SK-N-SH (cell line): Measurements from ENCODE around the gene SFMBT2. TPM values are rescaled to one million over a fixed set of nuclear protein-coding genes. Genes with fewer than 3 reads are reported as not detected.

ENCODE experiments used
- CTCF ChIA-PET: fragments of 300-600, 350-600 bp; formaldehyde crosslinking; extraction: SDS; loops from one replicate; lab custom pipeline; 2021; lab: Yijun Ruan, JAX
- POLR2A ChIA-PET: fragments of 350-600 bp; sonication (Branson Sonifier 250); formaldehyde crosslinking; extraction: SDS; loops from one replicate; lab custom pipeline; 2020; ENCODE audit warnings: antibody characterized with exemption, inconsistent platforms; lab: Yijun Ruan, JAX
- DNase-seq: peaks from one replicate; pipeline ENCODE4 v3.0.0; 2012
- H2AFZ ChIP-seq: fragments of 200-600 bp; sonication (generic); 2 replicates; pipeline ENCODE4 v1.8.1; 2016; ENCODE audit warnings: antibody characterized with exemption, mild to moderate bottlenecking, low read depth
- H3F3A ChIP-seq: fragments of 200-600 bp; sonication (generic); replicated peaks from 2 replicates; pipeline ENCODE3; 2016; ENCODE audit warnings: antibody characterized with exemption, mild to moderate bottlenecking; ENCODE audit not compliant: insufficient read depth
- H3K27ac ChIP-seq, 2 experiments: fragments of 200-500 bp in 1 of 2; fragments of 200-600 bp in 1 of 2; sonication (Bioruptor generic) in 1 of 2; sonication (generic), shearing (Covaris generic) in 1 of 2; 2 replicates each; pipeline versions ENCODE4 v1.5.1 to v1.6.1; 2014 to 2016; ENCODE audit warnings: low read depth in 2 of 2, inconsistent platforms in 1 of 2, low read length in 1 of 2, mild to moderate bottlenecking in 1 of 2, mixed read lengths in 1 of 2
- H3K27me3 ChIP-seq: fragments of 200-600 bp; sonication (generic), shearing (Covaris generic); 2 replicates; pipeline ENCODE4 v1.6.1; 2016; ENCODE audit warnings: mixed run types; ENCODE audit not compliant: insufficient read depth
- H3K36me3 ChIP-seq, 2 experiments: fragments of 200-500 bp in 1 of 2; fragments of 200-600 bp in 1 of 2; sonication (Bioruptor generic) in 1 of 2; sonication (generic) in 1 of 2; replicated peaks in 1 of 2; 2 replicates each; pipeline versions ENCODE3 to v1.5.1; 2014 to 2016; ENCODE audit warnings: low read length in 1 of 2, mild to moderate bottlenecking in 1 of 2; ENCODE audit not compliant: insufficient read depth in 2 of 2, control insufficient read depth in 1 of 2
- H3K4me1 ChIP-seq, 2 experiments: fragments of 200-500 bp in 1 of 2; fragments of 200-600 bp in 1 of 2; sonication (Bioruptor generic) in 1 of 2; sonication (generic), shearing (Covaris generic) in 1 of 2; 2 replicates each; pipeline versions ENCODE4 v1.5.1 to v1.6.1; 2014 to 2016; ENCODE audit warnings: low read depth in 1 of 2, low read length in 1 of 2, mixed run types in 1 of 2; ENCODE audit not compliant: insufficient read depth in 2 of 2, control insufficient read depth in 1 of 2
- H3K4me2 ChIP-seq: fragments of 200-600 bp; sonication (generic), shearing (Covaris generic); 2 replicates; pipeline ENCODE4 v1.6.1; 2017; ENCODE audit warnings: mixed run types
- H3K4me3 ChIP-seq, 2 experiments: fragments of 200-500 bp in 1 of 2; fragments of 200-600 bp in 1 of 2; sonication (Bioruptor generic) in 1 of 2; sonication (generic), shearing (Covaris generic) in 1 of 2; 2 replicates each; pipeline versions ENCODE4 v1.5.1 to v1.8.1; 2014 to 2016; ENCODE audit warnings: low read depth in 2 of 2, inconsistent platforms in 1 of 2, low read length in 1 of 2, mild to moderate bottlenecking in 1 of 2, mixed read lengths in 1 of 2, moderate library complexity in 1 of 2
- H3K79me2 ChIP-seq: fragments of 200-600 bp; sonication (generic); 2 replicates; pipeline ENCODE4 v1.8.1; 2017; ENCODE audit warnings: mild to moderate bottlenecking; ENCODE audit not compliant: insufficient read depth
- H3K9ac ChIP-seq: fragments of 200-600 bp; sonication (generic); 2 replicates; pipeline ENCODE4 v1.6.1; 2017; ENCODE audit warnings: mixed run types
- H3K9me2 ChIP-seq: fragments of 200-600 bp; sonication (generic); 2 replicates; pipeline ENCODE4 v1.6.1; 2017; ENCODE audit warnings: mixed run types
- H3K9me3 ChIP-seq: fragments of 200-600 bp; sonication (generic); 2 replicates; pipeline ENCODE4 v1.6.1; 2017; ENCODE audit warnings: mixed run types, mild to moderate bottlenecking, moderate library complexity
- H4K20me1 ChIP-seq: fragments of 200-600 bp; sonication (generic); 2 replicates; pipeline ENCODE4 v1.6.1; 2017; ENCODE audit warnings: mild to moderate bottlenecking, mixed run types; ENCODE audit not compliant: insufficient read depth
- CHD2 ChIP-seq: fragments of 150-350 bp; IDR thresholded peaks from 2 replicates; pipeline ENCODE4 v1.6.1; 2018; ENCODE audit warnings: low read length; ENCODE audit not compliant: partially characterized antibody
- ELF1 ChIP-seq: IDR thresholded peaks from 2 replicates; pipeline ENCODE4 v1.4.0; 2012
- EZH2phosphoT487 ChIP-seq: fragments of 200-600 bp; sonication (generic); IDR thresholded peaks from 2 replicates; pipeline ENCODE4 v1.6.1; 2017; ENCODE audit warnings: low read depth, mixed run types, mild to moderate bottlenecking, antibody characterized with exemption, moderate library complexity, borderline replicate concordance
- FOSL2 ChIP-seq: IDR thresholded peaks from 2 replicates; pipeline ENCODE4 v1.4.0; 2012; ENCODE audit warnings: low read depth, mild to moderate bottlenecking, moderate library complexity, borderline replicate concordance
- FOXJ3 ChIP-seq: sonication (generic); formaldehyde crosslinking; IDR thresholded peaks from 2 replicates; pipeline ENCODE4 v1.5.1; 2020; ENCODE audit warnings: mild to moderate bottlenecking, missing genetic modification reagents
- FOXM1 ChIP-seq: IDR thresholded peaks from 2 replicates; pipeline ENCODE4 v1.4.0; 2012; ENCODE audit warnings: low read depth, mild to moderate bottlenecking
- GABPA ChIP-seq: IDR thresholded peaks from 2 replicates; pipeline ENCODE4 v1.4.0; 2012; ENCODE audit warnings: low read depth, mild to moderate bottlenecking
- GATA2 ChIP-seq: sonication (generic); formaldehyde crosslinking; IDR thresholded peaks from 2 replicates; pipeline ENCODE4 v1.5.0; 2020; ENCODE audit warnings: mild to moderate bottlenecking, missing genetic modification reagents
- IRF3 ChIP-seq: fragments of 150-350 bp; IDR thresholded peaks from 2 replicates; pipeline ENCODE4 v1.6.1; 2016; ENCODE audit warnings: mild to moderate bottlenecking, low read depth, low read length
- JUND ChIP-seq: IDR thresholded peaks from 2 replicates; pipeline ENCODE4 v1.4.0; 2012
- MAX ChIP-seq: IDR thresholded peaks from 2 replicates; pipeline ENCODE4 v1.4.0; 2012; ENCODE audit warnings: low read depth
- MEF2A ChIP-seq: IDR thresholded peaks from 2 replicates; pipeline ENCODE4 v1.4.0; 2012; ENCODE audit warnings: low read depth, borderline replicate concordance
- MXI1 ChIP-seq: IDR thresholded peaks from 2 replicates; pipeline ENCODE4 v1.6.1; 2012; ENCODE audit warnings: mild to moderate bottlenecking, low read depth, low read length, improper control_type of control experiment
- NRF1 ChIP-seq: IDR thresholded peaks from 2 replicates; pipeline ENCODE4 v1.6.1; 2012; ENCODE audit warnings: low read depth, mild to moderate bottlenecking, low read length
- POLR2AphosphoS5 ChIP-seq: IDR thresholded peaks from 2 replicates; pipeline ENCODE4 v1.6.1; 2012; ENCODE audit warnings: low read depth, low read length
- RCOR1 ChIP-seq: fragments of 150-350 bp; IDR thresholded peaks from 2 replicates; pipeline ENCODE4 v1.6.1; 2017; ENCODE audit warnings: antibody characterized with exemption, low read length
- REST ChIP-seq: IDR thresholded peaks from 2 replicates; pipeline ENCODE4 v1.6.1; 2012; ENCODE audit warnings: mild to moderate bottlenecking, low read depth, low read length, moderate library complexity
- RFX5 ChIP-seq: IDR thresholded peaks from 2 replicates; pipeline ENCODE4 v1.6.1; 2012; ENCODE audit warnings: mild to moderate bottlenecking, improper control_type of control experiment, low read length
- RXRA ChIP-seq: IDR thresholded peaks from 2 replicates; pipeline ENCODE4 v1.4.0; 2012; ENCODE audit warnings: low read depth, mild to moderate bottlenecking, borderline replicate concordance
- SMC3 ChIP-seq: IDR thresholded peaks from 2 replicates; pipeline ENCODE4 v1.6.1; 2012; ENCODE audit warnings: low read depth, low read length, improper control_type of control experiment
- YY1 ChIP-seq: IDR thresholded peaks from 2 replicates; pipeline ENCODE4 v1.4.0; 2012; ENCODE audit warnings: low read depth, mild to moderate bottlenecking
- WGBS: methylation state at CpG from one replicate; pipeline ENCODE4 v1.1.6; 2017; ENCODE audit warnings: low lambda C conversion rate; 5-methylcytosine and 5-hydroxymethylcytosine counted together
- polyA plus RNA-seq, 3 experiments: library from polyadenylated mRNA; depleted of rRNA; stranded (reverse); fragments of >200 nt; gene quantifications; 2 replicates each; pipeline ENCODE4 v1.2.3, GENCODE V29; 2012

SFMBT2 gene
- polyA plus RNA-seq, 1 of the 3 experiments (the other 2 are of a cell fraction) = 0.20 TPM

- no peak for TF ChIP-seq JUND
- TF ChIP-seq RXRA = no peak
- no peak for TF ChIP-seq NRF1
- TF ChIP-seq GABPA = no peak
- TF ChIP-seq ELF1 = no peak
- no peak for TF ChIP-seq MAX
- TF ChIP-seq EZH2phosphoT487 = no peak
- TF ChIP-seq MEF2A = no peak
- no peak for TF ChIP-seq REST
- TF ChIP-seq FOXM1 = no peak
- no peak for TF ChIP-seq IRF3
- no peak for TF ChIP-seq POLR2AphosphoS5
- no peak for TF ChIP-seq RCOR1
- no peak for TF ChIP-seq FOSL2
- no peak for TF ChIP-seq FOXJ3 (CRISPR knock-in tag)
- Histone ChIP-seq H4K20me1 (no peaks in the 10 kb centered on the region), H3K9me2 (no peaks in the 10 kb centered on the region), H3K9me3 (no peaks in the 10 kb centered on the region), H3K36me3 (no peaks in the 10 kb centered on the region), H3K4me3 (no peak overlapping the region), H2AFZ (no peak overlapping the region), H3F3A (no peaks in the 10 kb centered on the region), H3K9ac (no peak overlapping the region), H3K4me2 (no peak overlapping the region), H3K79me2 (no peaks in the 10 kb centered on the region), H3K27ac (no peak overlapping the region), H3K27me3 (no peaks in the 10 kb centered on the region), H3K4me1 (no peaks in the 10 kb centered on the region)
- ChIA-PET CTCF (no interaction called here), POLR2A (no interaction called here)
- 37% methylated on average over 5 of the region's 5 CpGs for WGBS
- DNase-seq = no peak
Observed at GRCh38 chr10:7159928-7160327, 250.9 kb downstream of the SFMBT2 start.

GRCh38 chr10:7159517-7159916 is 251.3 kb downstream of the SFMBT2 start:
- Histone ChIP-seq H4K20me1 (no peaks in the 10 kb centered on the region), H2AFZ (no peak overlapping the region), H3K36me3 (no peaks in the 10 kb centered on the region), H3K4me2 (no peak overlapping the region), H3K27me3 (no peaks in the 10 kb centered on the region), H3K4me1 (no peaks in the 10 kb centered on the region), H3K79me2 (no peaks in the 10 kb centered on the region), H3K9me3 (no peaks in the 10 kb centered on the region), H3K9ac (no peak overlapping the region), H3K4me3 (no peak overlapping the region), H3F3A (no peaks in the 10 kb centered on the region), H3K27ac (no peak overlapping the region), H3K9me2 (no peaks in the 10 kb centered on the region)
- 46% methylated on average over 5 of the region's 5 CpGs for WGBS
- no peak for DNase-seq
- CTCF ChIA-PET = no interaction called here
- POLR2A ChIA-PET = no interaction called here
- TF ChIP-seq REST (no peak), SMC3 (no peak), YY1 (no peak), FOXM1 (no peak), FOXJ3 (CRISPR knock-in tag) (no peak), GATA2 (CRISPR knock-in tag) (no peak), JUND (no peak), RFX5 (no peak), ELF1 (no peak), GABPA (no peak), MXI1 (no peak), NRF1 (no peak), CHD2 (no peak)
